ENCODE data around the gene RICTOR.

DNA sequence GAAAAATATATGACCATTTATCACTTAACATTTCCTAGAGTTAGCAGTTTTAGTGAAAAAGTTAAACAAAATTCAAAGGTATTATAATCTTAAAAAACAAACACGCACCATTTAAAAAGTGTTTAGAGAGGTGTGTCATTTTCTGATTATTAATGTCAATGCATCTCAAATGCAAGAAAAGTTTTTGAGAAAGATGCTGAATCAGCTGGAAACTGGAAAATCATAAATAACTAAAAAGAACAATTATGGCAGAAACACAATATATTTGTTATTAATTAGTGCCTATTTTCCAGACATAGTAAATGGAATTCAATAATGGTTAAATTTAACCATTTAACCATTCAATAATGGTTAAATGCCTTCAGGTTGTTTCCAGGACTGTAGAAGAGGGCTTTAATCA lies 64.9 kb downstream of the RICTOR start:
- TF ChIP-seq ZNF695 (CRISPR knock-in tag; IDR thresholded peaks at IDR 0.05), result no peak
- no peak for TF ChIP-seq RHOXF2B (CRISPR knock-in tag; conservative IDR thresholded peaks at IDR 0.05)
- no peak for TF ChIP-seq CBX5 (IDR thresholded peaks at IDR 0.05; ENCODE audit: borderline replicate concordance, low read depth)
- no peak for TF ChIP-seq ZNF592 (IDR thresholded peaks at IDR 0.05)
- TF ChIP-seq HMG20B (CRISPR knock-in tag; IDR thresholded peaks at IDR 0.05), result no peak
